Tibial artery (tissue), 4 donors: ENCODE data around the gene ZNF836.
A peak's percentile ranks its signal among the peaks of the same experiment; 100 is the strongest.

Source experiments
- DNase-seq, 2 donors: peaks; one replicate each; pipeline ENCODE4 v3.0.0-alpha.2; 2019
- H3K27ac ChIP-seq, 2 donors: fragments of 200-600 bp; sonication (generic) in 1 of 2; 1 replicate in 1 of 2; 2 replicates in 1 of 2; pipeline ENCODE4 v1.5.1; 2018 to 2019; ENCODE audit warnings: mild to moderate bottlenecking in 1 of 2
- H3K27me3 ChIP-seq, 2 donors: fragments of 200-600 bp; sonication (generic) in 1 of 2; one replicate each; pipeline versions ENCODE4 v1.5.1 to v1.6.0; 2016 to 2019
- H3K36me3 ChIP-seq, 3 donors: fragments of 200-600 bp; sonication (generic) in 2 of 3; one replicate each; pipeline ENCODE4 v1.5.1; 2016 to 2019; ENCODE audit warnings: mild to moderate bottlenecking in 2 of 3
- H3K4me1 ChIP-seq, 4 donors: fragments of 200-600 bp; sonication (generic) in 2 of 4; 1 replicate in 3 of 4; 2 replicates in 1 of 4; pipeline ENCODE4 v1.5.1; 2016 to 2019
- H3K4me3 ChIP-seq, 2 donors: fragments of 200-600 bp; sonication (generic) in 1 of 2; 1 replicate in 1 of 2; 2 replicates in 1 of 2; pipeline ENCODE4 v1.5.1; 2018 to 2019; ENCODE audit warnings: mild to moderate bottlenecking in 2 of 2
- H3K9me3 ChIP-seq, 3 donors: fragments of 200-600 bp; sonication (generic) in 1 of 3; one replicate each; pipeline ENCODE4 v1.5.1; 2016 to 2019
- intact Hi-C: fragments of 100-400 bp; cut with DNase I; formaldehyde crosslinking; loops from one replicate; pipeline ENCODE4 v1.15.0; 2023; ENCODE audit warnings: low total_unique reads
- TF ChIP-seq, protein P1 (sequence below), 2 experiments: fragments of 200-600 bp in 1 of 2; fragments of 450-650 bp in 1 of 2; IDR thresholded peaks; one replicate each; pipeline ENCODE4 v1.5.1; 2017 to 2019; ENCODE audit warnings: antibody characterized with exemption in 2 of 2, mild to moderate bottlenecking in 1 of 2, moderate library complexity in 1 of 2

The ZNF836 gene

DNA sequence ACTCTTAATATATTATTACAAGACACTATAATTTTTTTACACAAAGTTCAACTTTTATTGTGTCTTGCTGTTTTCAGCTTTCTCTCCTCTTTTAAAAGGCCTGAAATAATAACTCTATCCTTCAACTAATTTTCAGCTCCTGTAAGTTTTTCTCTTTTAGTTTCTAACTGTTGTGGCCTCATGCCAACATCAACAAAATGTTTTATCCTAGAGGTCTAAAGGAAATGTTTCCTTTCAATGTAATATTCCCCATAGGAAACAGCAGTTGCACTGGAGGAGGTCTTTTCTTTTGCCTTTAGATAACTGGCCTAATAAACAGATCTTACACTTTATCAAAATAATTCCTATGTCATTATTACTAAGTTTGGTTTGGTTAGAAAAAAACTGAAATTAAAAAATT, 23.2 kb downstream of the ZNF836 start:
- intact Hi-C loops: loop anchor here (5.0 kb wide), 1 partner anchor 69 kb away; no protein-coding TSS in a partner anchor
- peaks cover 0 to 3% (median 0%) of the 10 kb centered on the region in 4 donors for H3K4me1 ChIP-seq
- H3K9me3 ChIP-seq: no peaks in the 10 kb centered on the region
- no peaks in the 10 kb centered on the region for H3K27me3 ChIP-seq
- no peak for DNase-seq
- no peak overlapping the region for H3K4me3 ChIP-seq
- TF ChIP-seq, protein P1, sequence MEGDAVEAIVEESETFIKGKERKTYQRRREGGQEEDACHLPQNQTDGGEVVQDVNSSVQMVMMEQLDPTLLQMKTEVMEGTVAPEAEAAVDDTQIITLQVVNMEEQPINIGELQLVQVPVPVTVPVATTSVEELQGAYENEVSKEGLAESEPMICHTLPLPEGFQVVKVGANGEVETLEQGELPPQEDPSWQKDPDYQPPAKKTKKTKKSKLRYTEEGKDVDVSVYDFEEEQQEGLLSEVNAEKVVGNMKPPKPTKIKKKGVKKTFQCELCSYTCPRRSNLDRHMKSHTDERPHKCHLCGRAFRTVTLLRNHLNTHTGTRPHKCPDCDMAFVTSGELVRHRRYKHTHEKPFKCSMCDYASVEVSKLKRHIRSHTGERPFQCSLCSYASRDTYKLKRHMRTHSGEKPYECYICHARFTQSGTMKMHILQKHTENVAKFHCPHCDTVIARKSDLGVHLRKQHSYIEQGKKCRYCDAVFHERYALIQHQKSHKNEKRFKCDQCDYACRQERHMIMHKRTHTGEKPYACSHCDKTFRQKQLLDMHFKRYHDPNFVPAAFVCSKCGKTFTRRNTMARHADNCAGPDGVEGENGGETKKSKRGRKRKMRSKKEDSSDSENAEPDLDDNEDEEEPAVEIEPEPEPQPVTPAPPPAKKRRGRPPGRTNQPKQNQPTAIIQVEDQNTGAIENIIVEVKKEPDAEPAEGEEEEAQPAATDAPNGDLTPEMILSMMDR (IDR thresholded peaks at IDR 0.05): no peak
- H3K36me3 ChIP-seq: peaks cover 0 to 4% (median 4%) of the 10 kb centered on the region in 3 donors
- H3K27ac ChIP-seq: no peak overlapping the region

DNA sequence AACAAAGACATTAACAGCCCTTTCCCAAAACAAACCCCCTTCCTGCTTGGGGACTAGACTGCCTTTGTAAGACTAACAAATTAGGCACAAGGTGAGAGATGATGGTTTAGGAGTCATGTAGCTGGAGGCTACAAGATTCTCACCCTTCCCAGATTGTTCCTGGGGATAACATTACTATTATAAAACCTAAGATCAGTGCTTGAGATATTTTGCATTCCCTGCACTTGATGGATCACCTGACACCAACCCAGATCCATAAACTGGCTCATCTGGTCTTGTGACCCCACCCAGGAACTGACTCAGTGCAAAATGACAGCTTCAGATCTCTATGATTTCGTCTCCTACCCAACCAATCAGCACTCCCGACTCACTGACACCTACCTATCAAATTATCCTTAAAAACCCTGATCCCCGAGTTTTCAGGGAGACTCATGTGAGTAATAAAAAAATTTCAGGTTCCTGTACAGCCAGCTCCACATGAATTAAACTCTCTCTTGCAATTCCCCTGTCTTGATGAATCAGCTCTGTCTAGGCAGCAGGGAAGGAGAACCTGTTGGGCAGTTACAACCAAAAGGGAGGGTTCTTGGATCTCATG, 29.3 kb downstream of the ZNF836 start:
- no peak for DNase-seq
- no peak overlapping the region for H3K27ac ChIP-seq
- H3K4me3 ChIP-seq: no peak overlapping the region
- no peaks in the 10 kb centered on the region for H3K36me3 ChIP-seq
- H3K4me1 ChIP-seq: peaks cover 0 to 21% (median 8%) of the 10 kb centered on the region in 4 donors
- H3K9me3 ChIP-seq: no peaks in the 10 kb centered on the region
- TF ChIP-seq, protein P1 (IDR thresholded peaks at IDR 0.05): no peak
- H3K27me3 ChIP-seq: no peaks in the 10 kb centered on the region
- intact Hi-C loops: no loop called here

DNA sequence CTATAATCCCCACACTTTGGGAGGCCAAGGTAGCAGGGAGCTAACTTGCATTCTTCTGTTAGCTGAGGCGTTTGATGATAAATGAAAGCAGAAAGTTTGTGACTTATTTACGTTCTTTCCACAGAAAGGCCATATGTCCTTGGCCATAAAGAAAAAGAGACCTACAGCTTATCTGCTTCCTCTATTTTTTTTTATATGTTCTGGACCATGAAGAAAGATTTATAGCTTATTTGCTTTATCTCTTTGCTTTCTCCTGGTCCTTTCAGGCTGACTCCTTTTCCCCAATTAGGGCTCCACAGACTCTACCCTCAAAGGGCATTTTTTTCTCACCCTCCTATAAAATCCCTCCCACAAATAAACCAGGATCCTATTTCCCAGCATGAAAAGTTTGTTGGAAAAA, 30.2 kb downstream of the ZNF836 start:
- H3K4me3 ChIP-seq: no peak overlapping the region
- no peaks in the 10 kb centered on the region for H3K27me3 ChIP-seq
- H3K36me3 ChIP-seq: no peaks in the 10 kb centered on the region
- H3K4me1 ChIP-seq: peaks cover 0 to 21% (median 8%) of the 10 kb centered on the region in 4 donors
- no peaks in the 10 kb centered on the region for H3K9me3 ChIP-seq
- intact Hi-C loops: no loop called here
- peak overlapping the region in 1 of 2 donors; percentile 90 for H3K27ac ChIP-seq
- TF ChIP-seq, protein P1 (IDR thresholded peaks at IDR 0.05): no peak
- no peak for DNase-seq

DNA sequence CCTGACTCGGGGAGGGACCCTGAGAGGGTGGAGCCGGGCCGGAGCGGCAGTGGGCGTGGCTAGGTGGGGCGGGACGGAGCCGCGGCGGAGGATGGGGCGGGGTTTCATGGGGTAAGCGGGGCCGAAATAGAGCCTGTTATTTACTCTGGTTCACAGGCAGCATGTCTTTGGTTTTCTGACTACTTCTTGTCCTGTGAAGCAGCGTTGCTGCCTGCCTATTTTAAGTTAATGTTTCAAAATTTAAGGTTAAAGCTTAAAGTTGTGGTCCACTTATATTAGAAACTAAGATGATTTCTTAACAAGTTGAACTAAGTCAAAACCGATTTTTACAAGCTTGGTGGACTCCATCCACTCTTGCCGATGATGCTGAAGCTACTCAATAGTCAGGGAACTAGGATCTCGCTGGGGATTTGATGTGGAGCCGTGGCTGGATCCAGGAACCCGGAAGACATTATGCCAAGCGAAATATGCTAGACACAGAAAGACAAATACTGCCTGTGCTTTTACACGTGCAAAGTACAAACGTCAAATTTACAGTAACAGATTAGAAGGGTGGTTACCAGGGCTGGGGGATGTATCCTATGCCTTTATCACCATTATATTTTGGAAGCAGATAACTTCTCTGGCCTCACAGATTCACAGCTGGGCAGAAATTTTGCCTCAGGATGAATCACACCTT, 31.2 kb downstream of the ZNF836 start:
- intact Hi-C loops: no loop called here
- no peak for DNase-seq

DNA sequence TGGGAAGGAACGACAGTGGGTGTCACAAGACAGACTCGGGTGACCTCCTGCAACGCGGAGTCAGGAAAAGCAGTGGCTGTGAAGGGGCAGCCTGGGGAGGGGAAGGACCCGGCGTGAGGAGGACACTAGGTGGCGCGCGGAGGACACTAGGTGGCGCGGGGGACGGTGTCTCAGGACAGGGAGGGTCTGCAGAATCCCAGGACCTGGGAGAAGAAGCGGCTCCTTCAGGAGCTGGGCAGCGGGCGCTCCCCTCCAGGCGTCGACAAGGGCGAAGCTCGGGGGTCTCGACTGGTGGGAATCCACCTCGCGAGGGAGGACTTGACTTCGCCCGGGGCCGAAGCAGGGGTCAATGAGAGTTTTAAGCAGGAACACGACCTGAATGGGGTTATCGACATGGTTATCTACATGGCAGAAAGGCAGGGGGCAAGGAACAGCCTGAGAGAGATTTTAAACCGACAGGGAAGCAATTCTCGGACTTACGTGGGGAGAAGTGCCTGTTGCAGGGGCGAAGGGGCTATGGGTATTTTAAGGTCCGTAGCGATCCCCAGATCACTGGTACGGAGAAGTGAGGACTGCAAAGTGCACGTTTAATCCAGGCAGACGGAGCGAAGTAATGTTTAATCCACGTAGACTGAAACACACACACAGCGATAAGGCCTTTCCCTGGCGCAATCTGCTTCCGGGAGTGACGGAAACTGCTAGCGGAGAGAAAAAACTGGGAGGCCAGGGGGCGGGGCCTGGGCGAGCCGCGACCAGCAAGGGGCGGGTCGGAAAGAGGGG, 32.0 kb downstream of the ZNF836 start, which contains the start of gene ZNF616:
Gene ZNF616 (minus strand): TSS at position 687 of the 780 bp plus-strand sequence. CDS start 9,426 bp downstream, outside the sequence.
- TF ChIP-seq, protein P1 (IDR thresholded peaks at IDR 0.05): peak; percentile 83 to 86
- Histone ChIP-seq H3K27ac (peak within 1 kb of the TSS; percentile 84 to 90), H3K4me3 (peak within 1 kb of the TSS; percentile 65 to 79), H3K36me3 (no peaks in the 10 kb centered on the region), H3K27me3 (no peaks in the 10 kb centered on the region), H3K4me1 (peaks cover 0 to 21% (median 8%) of the 10 kb centered on the region in 4 donors), H3K9me3 (no peaks in the 10 kb centered on the region)
- peak; percentile 95 to 99 for DNase-seq
- intact Hi-C loops: loop anchor here (1.0 to 2.0 kb wide), 3 partner anchors 31 to 97 kb away; no protein-coding TSS in a partner anchor

More for the DNA sequence above, 31.2 kb downstream of the ZNF836 start:
- Histone ChIP-seq H3K9me3 (no peaks in the 10 kb centered on the region), H3K4me1 (peaks cover 0 to 21% (median 8%) of the 10 kb centered on the region in 4 donors), H3K36me3 (no peaks in the 10 kb centered on the region), H3K27ac (peak overlapping the region; percentile 84 to 90), H3K4me3 (peak overlapping the region; percentile 65 to 79), H3K27me3 (no peaks in the 10 kb centered on the region)
- TF ChIP-seq, protein P1 (IDR thresholded peaks at IDR 0.05): no peak
